Skin of body (tissue), 2 donors: ENCODE results near the gene PDCD1. TPM values are rescaled to one million over a fixed set of nuclear protein-coding genes. Genes with fewer than 3 reads are reported as not detected.

Experiments used
- DNase-seq: peaks from one replicate; lab custom pipeline; 2025; lab: John Stamatoyannopoulos, UW
- total RNA-seq: library from RNA; depleted of rRNA; stranded (reverse); fragments of >200 nt; gene quantifications from one replicate; pipeline ENCODE4 v1.2.3, GENCODE V29; 2014

PDCD1 gene
- total RNA-seq, 1 donor from 2014 or later: 0.10 TPM

DNA sequence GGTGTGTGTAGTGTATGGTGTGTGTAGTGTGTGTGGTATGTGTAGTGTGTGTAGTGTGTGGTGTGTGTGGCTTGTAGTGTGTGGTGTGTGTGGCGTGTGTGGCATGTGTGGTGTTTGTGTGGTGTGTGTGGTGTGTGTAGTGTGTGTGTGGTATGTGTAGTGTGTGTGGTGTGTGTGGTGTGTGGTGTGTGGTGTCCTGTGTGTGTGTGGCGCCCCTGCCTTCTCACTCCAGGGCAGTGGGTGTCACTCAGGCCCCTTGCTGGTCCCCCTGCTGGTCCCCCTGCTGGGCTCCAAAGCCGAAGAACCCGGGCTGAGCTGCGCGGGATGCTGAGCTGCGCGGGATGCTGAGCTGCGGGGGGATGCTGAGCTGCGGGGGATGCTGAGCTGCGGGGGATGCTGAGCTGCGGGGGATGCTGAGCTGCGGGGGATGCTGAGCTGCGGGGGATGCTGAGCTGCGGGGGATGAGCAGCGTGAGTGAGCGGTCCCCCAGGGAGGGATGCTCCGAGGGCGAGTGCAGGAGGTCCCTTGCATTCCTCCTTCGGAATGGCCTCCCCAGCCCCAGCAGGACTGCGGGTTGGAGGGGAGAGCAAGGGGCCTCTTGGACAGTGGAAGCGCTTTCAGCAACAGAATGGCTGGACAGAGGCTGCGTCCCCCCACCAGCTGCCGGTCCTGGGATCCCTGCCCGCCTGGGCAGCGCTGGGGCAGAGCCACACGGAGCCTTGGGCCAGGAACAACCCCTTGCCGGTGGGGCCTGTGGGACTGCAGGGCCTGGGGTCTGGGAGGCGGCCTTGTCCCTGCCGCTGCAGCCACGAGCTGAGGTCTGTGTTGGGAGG is 7.5 kb upstream of the PDCD1 start:
- DNase-seq: no peak

DNA sequence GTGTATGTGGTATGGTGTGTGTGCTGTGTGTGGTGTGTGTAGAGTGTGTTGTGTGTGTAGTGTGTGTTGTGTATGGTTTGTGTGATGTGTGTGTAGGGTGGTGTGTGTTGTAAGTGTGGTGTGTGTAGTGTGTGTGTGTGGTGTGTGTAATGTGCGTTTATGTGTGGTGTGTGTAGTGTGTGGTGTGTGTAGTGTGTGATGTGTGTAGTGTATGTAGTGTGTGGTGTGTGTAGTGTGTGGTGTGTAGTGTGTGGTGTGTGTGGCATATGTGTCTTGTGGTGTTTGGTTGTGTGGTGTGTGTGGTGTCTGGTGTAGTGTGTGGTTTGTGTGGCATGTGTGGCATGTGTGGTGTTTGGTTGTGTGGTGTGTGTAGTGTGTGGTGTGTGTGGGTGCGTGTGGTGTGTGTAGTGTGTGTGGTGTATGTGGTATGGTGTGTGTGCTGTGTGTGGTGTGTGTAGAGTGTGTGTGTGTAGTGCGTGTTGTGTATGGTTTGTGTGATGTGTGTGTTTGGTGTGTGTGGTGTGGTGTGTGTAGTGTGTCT is 6.8 kb upstream of the PDCD1 start:
- no peak for DNase-seq

DNA sequence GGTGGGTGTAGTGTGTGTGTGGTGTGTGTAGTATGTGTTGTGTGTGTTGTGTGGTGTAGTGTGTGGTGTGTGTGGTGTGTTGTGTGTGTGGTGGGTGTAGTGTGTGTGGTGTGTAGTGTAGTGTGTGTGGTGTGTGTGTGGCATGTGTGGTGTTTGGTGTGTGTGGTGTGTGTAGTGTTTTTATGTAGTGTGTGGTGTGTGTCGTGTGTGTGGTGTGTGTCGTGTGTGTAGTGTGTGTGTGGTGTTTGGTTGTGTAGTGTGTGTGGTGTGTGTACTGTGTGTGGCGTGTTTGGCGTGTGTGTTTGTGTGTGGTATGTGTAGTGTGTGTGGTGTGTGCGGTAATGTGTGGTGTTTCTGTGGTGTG is 6.1 kb upstream of the PDCD1 start:
- no peak for DNase-seq

DNA sequence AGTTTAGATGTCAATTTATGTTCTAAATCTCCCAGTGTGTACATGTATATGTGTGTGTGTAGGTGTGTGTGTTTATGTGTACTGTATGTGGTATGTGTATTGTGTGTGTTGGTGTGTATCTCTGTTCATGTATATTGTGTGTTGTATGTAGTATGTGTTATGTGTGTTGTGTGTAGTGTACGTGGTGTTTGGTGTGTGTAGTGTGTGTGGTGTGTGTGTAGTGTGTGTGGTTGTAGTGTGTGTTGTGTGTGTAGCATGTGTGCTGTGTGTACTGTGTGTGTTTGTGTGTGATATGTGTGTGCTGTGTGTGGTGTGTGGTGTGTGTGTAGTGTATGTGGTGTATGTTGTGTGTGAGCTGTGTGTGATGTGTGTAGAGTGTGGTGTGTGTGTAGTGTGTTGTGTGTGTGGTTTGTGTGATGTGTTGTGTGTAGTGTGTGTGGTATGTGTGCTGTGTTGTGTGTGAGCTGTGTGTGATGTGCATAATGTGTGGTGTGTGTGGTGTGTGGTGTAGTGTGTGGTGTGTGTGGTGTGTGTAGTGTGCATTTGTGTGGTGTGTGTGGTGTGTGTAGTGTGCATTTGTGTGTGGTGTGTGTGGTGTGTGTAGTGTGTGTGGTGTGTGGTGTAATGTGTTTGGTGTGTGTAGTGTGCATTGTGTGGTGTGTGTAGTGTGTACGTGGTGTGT is 5.6 kb upstream of the PDCD1 start:
- DNase-seq: no peak

DNA sequence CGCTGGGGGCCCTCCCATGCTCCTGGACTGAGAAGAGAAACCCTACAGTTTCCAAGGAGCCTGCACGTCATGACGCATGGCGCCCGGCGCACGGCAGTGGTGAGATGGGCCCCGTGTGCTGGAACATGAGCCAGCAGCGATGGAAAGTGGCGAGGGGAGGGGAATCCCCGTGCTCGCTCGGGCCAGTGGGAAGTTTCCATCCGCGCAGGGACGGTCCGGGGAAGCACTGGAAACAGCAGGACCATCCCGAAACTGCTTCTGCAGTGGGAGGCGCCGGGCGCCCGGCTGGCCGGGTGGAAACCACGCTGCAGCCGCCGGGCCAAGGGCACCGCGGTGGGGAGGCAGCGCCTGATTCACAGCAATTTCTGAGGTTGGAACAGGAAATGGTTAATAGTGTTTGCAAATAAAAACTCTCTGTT is 4.9 kb upstream of the PDCD1 start:
- DNase-seq: no peak

DNA sequence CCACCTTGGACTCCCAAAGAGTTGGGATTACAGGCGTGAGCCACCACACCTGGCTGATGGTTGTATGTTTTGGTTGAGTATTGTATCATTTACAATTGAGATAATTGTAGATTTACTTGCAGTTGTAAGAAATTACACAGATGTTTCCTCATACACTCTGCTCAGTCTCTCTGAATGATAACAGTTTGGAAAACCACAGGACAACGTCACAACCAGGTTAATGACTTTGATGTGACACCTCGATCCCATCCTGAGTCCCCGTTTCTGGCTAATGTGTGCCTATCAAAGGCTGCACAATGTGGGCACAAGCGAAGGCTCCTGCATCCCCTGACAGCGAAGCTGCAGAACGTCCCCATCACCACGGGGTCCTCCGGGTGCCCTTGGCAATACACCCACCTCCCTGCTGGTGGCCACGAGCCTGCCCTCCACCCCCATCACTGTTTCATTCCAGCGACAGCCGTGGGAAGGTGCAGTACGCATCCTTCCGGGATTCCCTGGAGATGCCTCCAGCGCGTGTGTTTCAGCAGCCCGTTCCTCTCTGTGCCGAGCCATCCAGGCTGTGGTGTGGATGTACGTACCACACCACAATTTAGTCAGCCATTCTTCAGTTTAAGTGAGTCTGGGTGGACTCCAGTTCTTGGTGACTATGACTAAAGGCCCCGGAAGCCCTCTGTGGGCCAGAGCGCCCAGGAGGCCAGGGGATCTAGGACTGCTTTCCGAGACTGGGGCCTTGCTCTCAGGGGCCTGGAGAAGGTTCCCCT is 4.3 kb upstream of the PDCD1 start:
- no peak for DNase-seq

DNA sequence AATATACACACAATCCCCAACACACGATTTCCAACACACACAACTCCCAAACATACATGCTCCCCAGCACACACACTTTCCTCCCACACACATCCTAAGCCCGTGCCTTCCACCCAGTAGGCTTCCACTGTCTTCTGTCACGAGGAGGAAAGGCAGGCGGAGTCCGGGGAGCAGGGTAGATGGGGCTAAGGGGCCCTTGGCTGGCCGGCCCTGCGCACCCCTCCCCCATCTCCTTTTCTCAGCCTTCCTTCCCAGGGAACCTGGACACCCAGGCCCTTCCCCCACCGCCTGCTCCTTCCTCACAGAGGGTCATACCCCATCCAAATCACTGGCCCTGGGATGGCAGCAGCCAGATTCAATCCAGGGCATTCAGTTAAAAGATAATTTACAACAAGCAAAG is 3.4 kb upstream of the PDCD1 start:
- DNase-seq: no peak

DNA sequence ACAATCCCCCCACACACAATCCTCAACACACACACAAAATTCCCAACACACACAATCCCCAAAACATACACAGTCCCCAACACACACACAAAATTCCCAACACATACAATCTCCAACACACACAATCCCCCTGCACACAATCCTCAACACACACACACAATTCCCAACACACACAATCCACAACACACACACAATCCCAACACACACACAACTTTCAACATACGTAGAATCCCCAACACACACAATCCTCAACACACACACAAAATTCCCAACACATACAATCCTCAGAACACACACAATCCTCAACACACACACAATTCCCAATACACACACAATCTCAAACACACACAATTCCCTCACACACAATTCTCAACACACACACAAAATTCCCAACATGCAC is 2.6 kb upstream of the PDCD1 start:
- no peak for DNase-seq

DNA sequence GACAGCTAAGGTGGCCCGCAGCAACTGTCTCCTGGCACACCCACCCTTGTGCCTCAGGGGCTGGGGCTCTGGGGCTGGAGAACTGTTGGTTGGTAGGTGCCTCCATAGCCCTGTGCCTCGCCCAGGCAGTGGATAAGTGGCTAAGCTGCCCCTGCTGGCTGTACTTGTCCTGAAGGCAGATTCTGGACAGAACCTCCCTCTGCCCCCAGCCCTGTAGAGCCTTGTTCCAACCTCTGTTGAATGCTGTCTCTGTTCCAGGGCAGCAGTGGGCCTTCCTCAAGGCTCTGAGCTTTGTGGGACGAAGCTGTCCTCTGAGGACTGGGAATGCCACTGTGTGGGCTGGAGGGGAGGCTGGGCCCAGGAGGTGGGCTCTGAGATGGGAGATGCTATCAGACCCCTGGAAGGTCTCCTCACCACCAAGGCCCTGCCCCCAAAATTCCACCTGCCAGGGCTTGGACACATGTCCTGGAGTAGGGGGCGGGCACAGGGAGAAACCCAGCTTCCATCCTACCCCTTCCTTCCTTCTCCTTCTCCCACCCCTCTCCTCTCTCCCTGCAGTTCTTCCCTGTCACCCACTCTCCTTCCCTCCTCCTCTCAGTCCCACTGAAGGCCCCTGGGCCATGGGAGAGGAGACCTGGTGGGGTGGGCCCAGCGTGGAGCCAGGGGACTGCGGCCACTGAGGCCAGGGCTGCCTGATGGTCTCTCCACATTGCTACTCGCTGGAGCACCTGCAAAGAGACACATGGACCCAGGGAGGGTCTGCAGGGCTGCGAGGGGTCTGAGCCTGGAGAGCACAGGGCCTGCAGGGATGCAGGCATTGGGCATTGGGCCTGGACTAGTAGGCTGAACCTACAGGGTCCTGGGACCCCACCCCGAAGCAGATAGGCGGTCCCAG is 1.7 kb upstream of the PDCD1 start:
- DNase-seq: no peak

DNA sequence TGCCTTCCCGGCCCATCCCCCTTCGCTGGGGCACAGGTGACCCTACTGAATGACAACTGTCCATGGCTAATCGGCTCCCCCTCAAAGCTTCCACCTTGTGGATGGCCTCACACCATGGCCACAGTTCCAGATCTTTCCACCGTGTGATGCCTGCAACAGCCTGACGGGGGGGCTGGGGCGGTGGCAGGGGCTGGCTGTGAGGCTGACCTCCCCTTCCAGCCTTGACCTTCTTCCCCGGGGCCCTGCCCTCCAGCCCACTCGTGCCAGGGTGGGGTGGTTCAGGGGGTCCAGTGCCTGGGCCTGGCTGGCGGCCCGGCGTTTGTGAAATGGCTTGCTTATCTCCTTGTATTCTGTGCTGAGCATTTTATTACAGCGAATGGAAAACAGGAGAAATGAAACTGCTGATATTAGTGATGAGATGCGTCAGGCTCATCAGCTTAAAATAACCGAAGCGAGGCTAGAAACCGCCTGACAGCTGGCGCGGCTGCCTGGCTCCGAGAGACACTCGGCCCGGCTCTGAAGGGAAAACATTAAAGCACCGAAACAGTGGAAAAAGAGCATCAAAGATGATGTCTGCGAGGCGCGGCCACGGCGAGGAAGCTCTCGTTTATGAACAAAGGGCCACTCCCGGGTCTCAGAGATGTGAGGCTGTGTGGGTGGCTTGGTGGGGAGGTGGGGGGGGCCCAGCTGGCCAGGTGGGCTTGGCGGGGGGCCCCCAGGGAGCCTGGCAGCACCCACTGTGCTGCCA is 916 bp upstream of the PDCD1 start:
- peak; percentile 51 for DNase-seq

DNA sequence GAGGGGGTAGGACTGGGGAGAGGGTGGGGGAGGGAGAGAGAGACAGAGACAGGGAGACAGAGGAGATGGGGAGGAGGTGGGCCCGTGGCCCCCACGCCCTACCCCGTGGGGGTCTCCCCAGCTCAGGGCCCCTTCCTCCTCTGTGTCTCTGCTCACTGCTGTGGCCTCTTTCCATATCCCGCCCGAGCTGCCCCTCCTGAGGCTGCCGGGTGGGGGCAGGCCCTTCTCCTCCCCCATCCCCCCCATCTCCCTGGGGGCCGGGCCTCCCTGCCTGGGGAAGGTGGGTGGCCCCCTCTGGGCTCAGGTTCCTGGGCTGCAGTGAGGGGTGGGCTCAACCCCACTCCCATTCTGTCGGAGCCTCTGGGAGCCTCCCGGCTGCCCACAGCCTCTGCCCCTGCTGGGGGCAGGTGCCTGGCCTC is 332 bp upstream of the PDCD1 start:
- DNase-seq: no peak

DNA sequence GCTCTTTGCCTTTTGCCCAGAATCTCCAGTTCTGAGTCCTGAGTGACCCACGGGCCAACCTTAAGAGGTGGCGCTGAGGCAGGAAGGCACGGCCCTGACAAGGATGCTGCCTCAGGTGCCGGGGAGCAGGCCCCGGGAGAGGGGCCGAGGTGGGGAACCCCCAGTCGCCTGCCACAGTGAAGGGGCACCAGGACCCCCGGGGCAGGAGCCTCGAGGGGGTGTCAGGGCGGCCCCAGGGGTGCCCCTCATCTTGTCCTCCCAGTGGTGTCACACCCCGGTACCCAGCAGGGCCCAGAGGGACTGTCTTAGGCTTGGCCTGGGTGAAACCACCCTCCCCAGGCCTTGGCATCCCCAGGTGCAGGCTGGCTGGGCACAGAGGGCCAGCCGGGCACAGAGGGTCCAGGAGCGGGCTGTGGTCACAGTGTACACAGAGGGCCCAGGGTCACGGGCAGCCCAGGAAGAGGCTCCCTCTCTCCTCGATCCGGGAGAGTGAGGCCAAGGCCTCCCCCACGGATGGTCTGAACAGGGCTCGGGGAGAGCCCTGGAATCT is 1.0 kb downstream of the PDCD1 start:
- no peak for DNase-seq

DNA sequence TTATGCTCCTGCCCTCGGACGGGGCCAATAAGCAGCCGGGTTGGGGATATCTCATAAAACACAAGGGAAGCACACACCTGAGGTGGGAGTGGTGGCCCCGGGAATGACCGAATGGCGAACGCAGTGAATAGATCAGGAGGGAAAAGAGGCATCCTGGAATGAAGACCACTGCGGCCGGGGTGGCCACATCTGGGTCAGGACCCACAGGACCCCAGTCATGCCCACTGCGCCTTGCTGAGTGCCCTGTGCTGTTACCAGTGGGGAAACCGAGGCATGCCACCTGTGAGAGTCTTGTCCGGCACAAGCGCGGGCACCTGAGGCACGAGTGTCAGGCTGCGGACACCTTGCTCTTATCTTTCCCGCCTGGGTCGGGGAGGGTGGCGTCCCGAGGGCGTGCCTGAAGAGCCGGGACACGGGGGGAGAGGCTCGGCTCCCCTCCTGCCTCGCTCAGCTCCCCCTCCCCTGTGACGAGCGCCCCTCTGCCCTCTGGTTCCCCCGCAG is 1.6 kb downstream of the PDCD1 start:
- DNase-seq: no peak

DNA sequence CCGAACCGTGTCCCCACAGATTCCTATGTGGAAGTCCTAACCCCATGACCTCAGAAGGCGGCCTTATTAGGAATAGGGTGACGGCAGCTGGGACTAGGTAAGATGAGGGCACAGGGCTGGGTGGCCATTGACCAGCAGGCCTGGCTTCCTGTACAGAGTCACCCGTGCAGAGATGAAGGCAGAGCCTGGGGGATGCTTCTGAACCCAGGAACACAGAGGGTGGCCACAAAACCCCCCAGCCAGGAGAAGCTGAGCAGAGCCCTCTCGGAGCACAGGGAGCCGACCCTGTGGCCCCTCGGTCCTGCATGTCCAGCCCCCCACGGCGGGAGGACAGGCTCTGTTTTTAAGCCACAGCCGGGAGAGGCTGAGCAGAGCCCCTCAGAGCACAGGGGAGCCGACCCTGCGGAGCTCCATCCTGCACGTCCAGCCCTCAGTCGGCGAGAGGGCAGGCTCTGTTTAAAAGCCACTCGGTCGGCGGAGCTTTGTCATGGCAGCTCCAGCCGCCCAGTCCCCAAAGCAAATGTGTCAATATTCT is 2.7 kb downstream of the PDCD1 start:
- DNase-seq: no peak

DNA sequence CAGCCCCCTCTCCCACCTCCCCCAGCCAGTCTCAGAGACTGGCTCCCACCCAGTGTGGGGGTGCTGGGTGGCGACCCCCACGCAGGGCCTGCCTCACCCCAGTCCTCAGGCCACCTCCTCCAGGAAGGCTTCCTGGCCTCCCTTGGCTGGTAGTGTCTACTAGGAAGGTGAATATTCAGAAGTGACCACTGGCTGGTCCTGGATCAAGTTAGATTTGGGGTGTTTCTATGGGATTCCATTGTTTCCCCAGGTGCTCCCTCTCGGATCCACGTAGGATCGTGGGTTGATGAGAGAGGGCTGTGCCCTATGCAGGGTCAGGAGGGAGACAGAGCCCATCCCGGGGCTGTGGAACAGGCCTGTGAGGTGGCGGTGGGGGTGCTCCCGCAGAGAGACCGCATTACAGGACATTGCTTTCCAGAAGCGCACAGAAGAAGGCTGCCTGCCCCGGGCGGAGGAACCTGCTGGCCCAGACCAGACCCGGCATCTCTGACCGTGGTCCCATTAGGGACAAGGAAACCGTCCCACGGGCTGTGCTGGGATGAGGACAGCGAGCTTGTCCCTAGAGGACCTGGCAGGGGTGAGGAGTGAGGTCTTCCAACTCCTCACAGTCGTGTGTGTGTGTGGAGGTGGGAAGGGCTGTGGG is 3.3 kb downstream of the PDCD1 start:
- DNase-seq: no peak

DNA sequence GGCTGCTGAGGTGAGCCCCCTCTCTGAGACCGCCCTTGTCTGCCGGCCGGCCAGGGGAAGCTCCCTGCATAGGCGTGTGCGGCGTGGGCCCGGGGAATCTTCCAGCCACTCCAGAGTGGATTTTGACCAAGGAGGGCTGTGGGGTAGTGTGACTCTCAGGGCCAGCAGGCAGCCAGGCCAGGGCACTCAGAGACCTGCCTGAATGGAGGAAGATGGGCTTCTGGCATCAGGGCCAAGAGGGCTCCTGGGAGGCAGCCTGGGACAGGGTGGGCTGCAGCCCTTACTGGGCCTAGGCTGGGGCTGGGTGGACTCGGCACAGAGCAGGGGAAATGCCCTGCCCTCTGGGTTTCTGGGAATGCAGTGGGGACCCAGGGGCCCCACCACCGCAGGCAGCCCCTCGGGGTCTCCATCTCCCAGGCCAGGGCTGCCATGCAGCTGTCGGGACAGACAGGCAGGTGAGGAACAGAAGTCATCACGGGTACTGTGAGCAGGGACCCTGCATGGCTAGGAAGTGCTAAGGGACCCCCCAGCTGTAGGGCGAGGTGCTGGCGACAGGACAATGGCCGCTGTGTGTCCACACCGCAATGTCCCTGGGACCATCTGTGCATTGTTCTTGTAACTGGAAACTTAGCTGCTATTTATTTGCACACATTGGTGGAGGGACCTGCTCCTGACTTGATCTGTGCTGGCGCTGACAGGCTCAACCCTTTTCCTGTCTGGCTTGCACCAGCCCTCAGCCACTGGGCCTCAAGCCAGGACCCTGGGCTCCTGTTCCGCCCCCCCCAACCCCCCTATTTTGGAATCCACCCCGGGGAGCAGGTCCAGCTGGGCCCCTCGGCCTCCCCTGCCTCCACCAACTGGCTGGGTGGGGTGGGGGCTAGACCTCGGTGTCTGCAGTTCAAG is 4.1 kb downstream of the PDCD1 start:
- no peak for DNase-seq

DNA sequence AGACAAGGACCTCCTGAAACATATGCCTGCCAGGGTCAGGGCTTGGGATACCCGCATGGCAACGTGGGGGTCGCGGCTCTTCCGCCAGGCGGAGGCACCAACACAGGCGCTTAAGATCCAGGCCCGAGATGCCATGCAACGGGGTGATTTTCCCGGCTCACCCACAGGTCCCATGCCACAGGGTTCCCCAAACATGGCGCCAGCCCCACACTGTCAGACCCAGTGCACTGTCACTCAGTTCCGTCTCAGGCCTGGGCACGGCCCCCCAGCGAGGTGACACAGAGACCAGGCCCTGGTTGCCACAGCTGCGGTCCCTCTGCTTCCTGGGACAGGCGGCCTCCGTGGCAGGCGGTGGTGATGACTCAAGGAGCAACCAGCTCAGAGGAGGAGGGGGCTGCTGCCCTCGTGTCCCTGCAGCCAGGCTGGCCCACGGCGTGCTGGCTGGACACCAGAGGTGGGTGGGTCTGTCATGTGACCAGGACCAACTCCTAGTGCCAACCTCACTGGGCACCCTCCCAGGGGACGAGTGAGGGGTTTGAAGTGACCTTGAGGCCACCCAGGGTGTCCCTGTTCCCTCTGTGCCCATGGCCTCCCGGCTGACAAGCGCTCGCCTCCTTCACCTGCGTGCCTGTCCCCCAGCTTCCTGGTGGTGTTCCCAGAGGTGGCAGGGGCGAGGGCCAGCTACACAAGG is 4.9 kb downstream of the PDCD1 start:
- no peak for DNase-seq
